Fibroblast of mammary gland (primary cell): ENCODE data around the gene NDUFB11.
A peak's percentile ranks its signal among the peaks of the same experiment; 100 is the strongest.

Experiments used
- DNase-seq: peaks from one replicate; pipeline ENCODE4 v3.0.0-alpha.2; 2010; ENCODE audit warnings: low read depth
- H3K4me3 ChIP-seq: 2 replicates; pipeline ENCODE4 v1.5.1; 2011; ENCODE audit warnings: low read depth, mild to moderate bottlenecking, low read length, moderate library complexity; ENCODE audit not compliant: control insufficient read depth
- TF ChIP-seq, protein P1 (sequence below): conservative IDR thresholded peaks from 2 replicates; pipeline ENCODE4 v1.5.1; 2011; ENCODE audit warnings: low read depth, low read length, inconsistent platforms; ENCODE audit not compliant: control insufficient read depth, insufficient read depth

The NDUFB11 gene

DNA sequence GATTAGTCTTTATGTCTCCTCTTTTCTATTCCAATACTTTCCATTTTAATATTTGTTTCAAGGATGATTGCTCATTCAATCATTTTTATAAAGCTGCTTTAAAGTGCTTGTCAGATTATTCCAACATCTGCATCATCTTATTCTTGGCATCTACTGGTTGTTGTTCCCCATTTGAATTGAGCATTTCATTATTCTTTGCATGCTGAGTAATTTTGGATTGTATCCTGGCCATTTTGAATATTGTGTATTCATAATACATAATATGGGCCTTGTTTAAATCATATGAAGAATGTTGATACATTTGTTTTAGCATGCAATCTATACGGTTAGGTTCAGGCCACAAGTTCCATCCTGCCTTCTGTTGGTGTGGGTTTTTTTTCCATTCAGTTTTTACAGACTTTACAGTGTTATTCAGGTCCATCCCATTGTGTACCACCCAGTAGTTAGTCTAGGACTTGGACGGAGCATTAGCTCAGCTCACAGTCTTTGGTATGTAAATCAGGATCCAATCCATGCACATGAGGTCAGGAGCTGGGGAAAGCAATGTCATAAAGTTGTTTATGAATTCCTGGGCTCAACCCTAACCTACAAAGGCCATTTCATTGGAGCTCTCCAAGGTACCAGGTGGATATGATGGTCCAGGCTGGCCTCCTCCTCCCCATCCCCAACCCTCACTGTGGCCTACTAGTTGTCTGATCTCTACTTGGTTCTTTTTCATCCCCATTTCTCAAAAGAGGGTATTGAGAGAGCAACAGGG, 46.0 kb downstream of the NDUFB11 start:
- DNase-seq = no peak
- H3K4me3 ChIP-seq = no peak overlapping the region
- TF ChIP-seq, protein P1, sequence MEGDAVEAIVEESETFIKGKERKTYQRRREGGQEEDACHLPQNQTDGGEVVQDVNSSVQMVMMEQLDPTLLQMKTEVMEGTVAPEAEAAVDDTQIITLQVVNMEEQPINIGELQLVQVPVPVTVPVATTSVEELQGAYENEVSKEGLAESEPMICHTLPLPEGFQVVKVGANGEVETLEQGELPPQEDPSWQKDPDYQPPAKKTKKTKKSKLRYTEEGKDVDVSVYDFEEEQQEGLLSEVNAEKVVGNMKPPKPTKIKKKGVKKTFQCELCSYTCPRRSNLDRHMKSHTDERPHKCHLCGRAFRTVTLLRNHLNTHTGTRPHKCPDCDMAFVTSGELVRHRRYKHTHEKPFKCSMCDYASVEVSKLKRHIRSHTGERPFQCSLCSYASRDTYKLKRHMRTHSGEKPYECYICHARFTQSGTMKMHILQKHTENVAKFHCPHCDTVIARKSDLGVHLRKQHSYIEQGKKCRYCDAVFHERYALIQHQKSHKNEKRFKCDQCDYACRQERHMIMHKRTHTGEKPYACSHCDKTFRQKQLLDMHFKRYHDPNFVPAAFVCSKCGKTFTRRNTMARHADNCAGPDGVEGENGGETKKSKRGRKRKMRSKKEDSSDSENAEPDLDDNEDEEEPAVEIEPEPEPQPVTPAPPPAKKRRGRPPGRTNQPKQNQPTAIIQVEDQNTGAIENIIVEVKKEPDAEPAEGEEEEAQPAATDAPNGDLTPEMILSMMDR = no peak

DNA sequence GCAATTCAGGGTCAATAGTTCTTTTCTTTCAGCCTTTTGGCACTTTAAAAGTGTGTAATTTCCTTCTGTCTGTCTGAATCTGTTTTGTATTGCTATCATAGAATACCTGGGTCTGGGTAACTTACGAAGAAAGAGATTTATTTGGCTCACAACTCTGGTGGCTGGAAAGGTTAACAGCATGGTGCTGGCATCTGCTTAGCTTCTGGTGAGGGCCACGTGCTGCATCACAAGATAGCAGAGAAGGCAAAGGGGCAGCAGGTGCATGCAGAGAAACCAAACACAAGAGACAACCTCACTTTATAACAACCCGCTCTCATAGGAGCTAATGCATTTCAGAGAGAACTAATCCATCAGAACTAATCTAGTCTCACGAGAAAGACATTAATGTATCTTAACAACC, 47.5 kb downstream of the NDUFB11 start:
- H3K4me3 ChIP-seq = no peak overlapping the region
- DNase-seq = no peak
- TF ChIP-seq, protein P1 = no peak

DNA sequence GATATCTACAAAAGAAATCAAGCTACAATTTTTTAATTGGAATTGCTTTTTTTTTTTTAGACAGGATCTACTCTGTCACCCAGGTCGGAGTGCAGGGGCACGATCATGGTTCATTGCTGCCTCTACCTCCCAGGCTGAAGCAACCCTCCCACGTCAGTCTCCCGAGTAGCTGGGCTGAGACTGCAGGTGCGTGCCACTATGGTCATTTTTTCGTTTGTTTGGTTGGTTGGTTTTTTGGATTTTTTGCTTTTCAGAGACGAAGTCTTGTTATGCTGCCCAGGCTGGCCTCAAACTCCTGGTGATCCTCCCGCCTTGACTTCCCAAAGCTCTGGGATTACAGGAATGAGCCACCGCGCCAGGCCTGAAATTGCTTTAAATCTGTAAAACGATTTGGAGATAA, 50.6 kb downstream of the NDUFB11 start:
- DNase-seq = no peak
- no peak overlapping the region for H3K4me3 ChIP-seq
- TF ChIP-seq, protein P1 = no peak

DNA sequence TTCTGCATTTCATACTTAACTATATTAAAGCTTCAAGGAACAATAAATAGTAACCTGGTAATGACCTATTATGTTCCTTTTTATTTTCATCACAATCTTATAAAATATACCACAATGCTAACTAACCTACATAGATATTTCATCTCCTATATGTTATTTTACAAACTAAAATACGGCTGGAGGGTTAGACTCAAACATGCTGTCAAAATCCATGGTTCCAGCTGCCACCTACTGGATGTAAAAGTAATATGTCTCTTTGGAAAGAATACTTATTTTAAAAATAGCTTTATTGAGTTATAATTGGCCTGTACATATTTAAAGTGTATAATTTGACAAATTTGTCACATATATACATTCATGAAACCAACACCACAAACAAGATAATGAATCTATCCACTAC, 51.3 kb downstream of the NDUFB11 start:
- no peak overlapping the region for H3K4me3 ChIP-seq
- TF ChIP-seq, protein P1 = peak; percentile 51
- DNase-seq = peak; percentile 45
